NCI-H1436 (cell line): ENCODE measurements around the gene AGBL4.
A peak's percentile ranks its signal among the peaks of the same experiment; 100 is the strongest.

Experiments used
- DNase-seq: peaks from one replicate; lab custom pipeline; 2025; lab: John Stamatoyannopoulos, UW

The AGBL4 gene

DNA sequence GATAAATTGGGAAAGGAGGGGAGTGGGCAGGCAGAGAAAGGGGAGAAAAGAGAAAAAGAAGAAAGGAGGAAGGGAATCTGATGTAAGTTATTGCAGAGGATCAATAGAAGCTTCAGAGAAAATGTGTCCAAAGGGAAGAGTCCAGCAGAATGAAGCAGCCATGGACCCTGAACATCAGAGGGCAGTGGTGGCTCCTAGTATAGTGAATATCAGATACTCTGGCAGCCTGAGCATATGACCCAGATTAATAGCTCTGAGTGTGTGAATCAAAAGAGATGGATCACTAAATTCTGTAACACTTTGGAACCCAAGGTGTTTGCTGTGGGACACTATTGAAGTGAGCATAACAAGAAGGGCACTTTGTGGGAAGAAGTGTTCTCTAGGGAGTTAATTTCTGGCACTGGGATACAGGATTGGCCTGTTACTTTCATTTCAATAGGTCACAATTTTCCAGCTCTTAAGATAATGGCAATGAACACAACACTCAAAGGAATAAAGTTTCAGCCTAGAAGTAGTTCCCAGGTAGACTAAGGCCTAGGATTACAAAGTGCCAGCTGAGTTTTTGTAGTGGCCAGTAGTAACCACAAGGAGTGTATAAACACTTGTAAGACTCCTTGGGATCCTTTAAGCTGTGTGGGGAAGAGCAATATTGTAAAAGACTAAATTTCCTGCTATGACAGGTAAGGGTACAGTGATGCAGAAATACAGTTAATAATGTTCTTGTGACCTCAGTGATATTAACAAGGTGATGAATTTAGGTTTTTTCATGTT is 1082.6 kb downstream of the AGBL4 start:
- DNase-seq = no peak

DNA sequence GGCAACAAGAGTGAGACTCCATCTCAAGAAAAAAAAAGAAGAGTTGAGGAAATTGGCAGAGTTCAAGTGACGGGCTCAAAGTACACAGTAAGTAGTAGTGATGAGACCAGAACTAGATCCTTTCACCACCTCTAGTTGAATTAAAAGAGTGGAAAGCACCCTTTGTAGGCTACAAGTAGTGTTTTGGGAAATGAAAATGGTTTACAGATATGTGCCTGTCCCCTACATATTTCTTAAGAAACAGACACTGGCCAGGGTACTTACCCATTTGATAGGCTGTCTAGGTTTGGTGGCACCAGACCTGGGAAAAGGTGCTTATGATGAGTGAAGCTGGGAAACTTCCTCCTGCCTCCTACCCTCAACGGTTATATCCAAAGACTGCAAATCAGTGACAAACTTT is 1083.4 kb downstream of the AGBL4 start:
- no peak for DNase-seq

DNA sequence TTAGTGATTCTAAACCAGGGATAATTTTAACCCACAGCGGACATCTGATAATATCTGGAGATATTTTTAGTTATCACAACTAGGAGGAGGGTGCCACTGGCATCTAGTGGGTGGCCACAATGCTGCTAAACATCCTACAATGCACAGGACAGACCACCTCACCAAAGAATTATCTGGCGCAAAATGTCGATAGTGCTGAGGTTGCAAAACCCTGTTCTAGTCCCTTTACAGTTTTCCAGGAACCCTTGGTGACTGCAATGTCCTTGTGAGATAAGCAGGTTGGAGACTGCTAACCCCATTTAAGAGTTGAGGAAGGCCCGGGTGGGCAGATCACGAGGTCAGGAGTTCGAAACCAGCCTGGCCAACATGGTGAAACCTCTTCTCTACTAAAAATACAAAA is 1083.9 kb downstream of the AGBL4 start:
- no peak for DNase-seq

DNA sequence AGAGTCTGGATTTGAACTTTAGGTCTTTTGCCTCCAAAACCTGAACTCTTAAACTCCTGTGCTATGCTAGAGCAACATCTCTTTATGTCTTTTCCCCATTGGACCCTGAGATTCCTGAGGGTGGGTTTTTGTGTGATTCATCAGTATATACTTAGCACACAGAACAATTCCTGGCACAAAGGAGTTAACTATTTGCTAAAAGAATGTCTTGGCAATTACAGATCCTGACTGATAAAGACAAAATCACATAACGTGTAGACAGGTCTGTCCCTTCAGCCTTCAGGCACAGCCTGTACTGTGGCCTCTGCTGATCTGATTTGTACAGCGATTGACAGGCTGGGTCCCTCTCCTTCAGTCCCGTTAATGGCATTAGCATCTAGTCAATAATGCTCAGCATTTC is 1084.7 kb downstream of the AGBL4 start:
- no peak for DNase-seq

DNA sequence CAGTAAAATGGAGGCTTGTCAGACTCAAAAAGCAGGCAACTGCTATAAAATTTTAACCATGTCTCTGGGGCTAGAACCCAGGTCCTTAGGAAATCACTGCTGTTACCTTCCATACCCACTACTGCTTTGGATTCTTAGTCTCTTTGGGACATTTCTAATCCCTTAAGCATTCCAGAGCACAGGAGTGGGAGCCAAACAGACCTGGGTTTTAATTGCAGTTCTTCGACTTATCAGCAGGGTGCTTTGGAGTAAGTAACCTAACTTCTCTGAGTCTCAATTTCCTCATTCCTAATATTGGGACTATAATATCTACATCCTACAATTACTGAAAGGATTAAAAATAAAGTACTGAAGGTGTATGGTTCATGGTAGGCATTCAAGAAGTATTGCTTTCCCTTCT is 1086.0 kb downstream of the AGBL4 start:
- no peak for DNase-seq

DNA sequence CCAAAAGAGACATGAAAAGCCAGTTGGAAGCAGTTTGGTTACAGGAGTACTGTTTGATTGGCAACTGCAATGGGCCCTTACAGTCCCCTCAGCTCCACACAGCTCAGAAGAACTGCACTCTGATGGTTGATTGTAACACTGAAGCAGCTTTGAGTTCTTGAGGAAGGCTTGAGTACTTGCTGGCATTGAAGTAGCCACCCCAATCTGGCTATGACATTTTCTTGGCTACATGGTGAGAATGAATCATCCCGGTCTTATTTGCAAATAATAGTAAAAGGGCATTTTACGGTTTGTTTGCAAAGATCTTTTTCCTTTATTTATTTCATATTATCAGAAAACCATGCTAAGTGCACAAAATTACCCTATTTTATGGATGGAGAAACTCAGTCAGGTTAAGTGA is 1087.3 kb downstream of the AGBL4 start:
- no peak for DNase-seq

DNA sequence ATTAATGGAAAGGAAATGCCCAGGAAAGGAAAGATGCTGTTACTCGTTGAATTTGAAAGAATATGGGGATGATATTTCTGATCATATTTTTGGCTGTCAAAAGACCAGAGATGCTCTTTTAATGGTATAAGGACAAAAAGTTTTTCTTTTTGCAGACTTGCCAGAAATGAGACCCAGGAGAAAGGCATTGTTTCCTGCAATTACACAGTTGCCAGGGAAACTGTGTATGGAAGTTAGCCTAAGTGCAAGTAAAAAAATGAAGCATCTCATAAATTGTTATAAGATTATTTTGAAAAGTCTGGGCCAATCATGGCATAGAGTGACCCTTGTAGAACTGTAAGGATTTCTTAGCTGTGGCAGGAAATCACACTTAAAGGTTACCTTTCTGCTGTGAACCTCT is 1091.4 kb downstream of the AGBL4 start:
- no peak for DNase-seq

DNA sequence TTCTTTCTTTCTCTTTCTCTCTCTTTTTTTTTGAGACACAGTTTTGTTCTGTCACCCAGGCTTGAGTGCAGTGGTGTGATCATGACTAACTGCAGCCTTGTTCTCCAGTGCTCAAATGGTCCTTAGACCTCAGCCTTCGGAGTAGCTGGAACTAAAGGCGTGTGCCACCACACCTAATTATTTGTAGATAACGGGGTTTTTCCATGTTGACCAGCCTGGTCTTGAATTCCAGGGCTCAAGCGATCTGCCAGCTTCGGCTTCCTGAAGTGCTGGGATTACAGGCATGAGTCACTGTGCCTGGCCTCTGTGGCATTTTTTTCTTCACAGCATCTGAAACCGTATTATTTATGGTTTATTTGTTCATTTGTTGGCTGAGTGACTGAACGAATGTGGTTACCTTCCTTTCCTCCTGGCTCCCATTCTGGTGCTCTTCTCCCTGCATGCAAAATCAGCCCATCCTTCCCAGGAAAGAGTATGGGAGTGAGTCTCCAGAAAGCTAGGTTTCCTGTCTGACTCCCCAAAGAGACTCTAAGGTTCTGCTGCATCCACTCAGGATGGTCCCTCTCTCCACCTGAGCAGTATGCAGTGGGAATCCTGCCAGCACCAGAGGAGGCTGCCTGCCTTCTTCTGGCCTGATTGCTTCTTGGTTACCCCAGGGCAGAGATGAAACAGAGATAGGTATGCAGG is 1092.1 kb downstream of the AGBL4 start:
- DNase-seq = no peak

DNA sequence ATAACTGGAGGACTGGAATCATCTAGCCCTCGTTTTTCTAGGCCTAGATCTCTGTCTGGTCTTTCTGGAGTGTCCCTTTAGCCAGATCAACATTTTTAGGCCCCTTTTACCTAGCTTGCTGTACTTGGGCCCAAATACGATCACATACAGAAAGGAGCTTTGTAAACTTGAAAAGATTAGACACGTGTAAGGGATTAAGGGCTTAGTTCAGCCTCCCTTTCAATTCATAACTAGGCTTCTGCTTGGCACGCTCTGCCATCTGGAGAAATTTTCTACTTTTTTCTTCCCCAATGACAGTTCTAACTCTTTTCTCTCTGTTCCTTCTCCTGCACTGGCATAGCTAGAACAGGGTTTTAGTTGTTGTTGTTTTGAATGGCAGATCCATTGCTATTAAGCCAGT is 1093.7 kb downstream of the AGBL4 start:
- DNase-seq = no peak

DNA sequence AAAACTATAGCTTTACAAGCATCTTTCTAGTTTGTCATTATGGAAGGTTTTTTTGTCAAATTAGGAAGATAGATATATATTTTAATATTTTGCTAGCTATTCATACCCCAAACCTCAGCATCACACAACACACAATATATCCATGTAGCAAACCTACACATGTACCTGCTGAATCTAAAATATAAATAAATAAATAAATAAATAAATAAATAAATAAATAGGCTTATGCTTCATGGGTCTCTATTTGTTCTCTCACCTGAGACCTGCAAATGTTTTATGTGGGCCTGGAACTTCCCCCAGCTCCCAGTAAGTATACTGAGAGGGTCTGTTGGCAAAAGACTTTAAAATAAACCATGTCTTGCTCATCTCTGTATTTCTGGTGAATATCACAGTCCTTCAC is 1099.7 kb downstream of the AGBL4 start:
- DNase-seq = no peak

DNA sequence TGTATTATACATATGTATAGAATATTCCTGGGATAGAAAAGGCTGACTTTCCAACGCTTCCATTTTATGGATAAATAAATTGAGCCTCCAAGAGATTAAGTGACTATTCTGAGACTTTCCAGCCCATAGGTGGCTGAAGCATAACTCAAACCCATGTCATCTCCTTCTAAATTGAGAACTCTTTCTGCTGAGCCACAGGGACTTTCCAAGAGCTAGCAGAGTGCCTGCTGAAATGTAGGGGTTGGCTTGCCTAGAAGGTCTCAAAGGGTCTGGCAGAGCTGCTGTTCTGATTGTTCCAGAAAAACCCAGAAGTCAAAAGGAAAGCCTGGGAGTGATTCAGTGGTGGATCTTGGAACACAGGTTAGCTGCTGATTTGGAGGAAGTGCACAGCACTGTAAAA is 1100.6 kb downstream of the AGBL4 start:
- no peak for DNase-seq

DNA sequence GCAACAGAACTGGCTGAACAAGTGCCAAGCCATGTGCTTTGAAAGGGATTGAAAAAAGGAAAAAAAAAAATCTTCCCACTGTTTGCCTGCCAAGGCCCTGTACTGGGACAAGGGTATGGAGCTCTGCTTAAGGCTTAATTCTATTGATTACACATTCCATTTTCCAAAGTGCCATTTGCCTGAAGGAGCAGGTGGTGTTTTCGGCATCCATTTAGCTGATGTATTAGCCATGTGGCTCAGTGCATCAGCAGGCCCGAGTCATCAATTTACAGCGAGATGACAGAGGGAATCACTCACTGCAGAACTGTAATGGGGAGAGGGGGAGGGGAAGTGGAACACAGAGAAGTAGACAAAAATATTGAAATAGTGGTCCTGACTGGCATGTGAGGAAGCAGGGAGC is 1102.9 kb downstream of the AGBL4 start:
- DNase-seq = no peak

DNA sequence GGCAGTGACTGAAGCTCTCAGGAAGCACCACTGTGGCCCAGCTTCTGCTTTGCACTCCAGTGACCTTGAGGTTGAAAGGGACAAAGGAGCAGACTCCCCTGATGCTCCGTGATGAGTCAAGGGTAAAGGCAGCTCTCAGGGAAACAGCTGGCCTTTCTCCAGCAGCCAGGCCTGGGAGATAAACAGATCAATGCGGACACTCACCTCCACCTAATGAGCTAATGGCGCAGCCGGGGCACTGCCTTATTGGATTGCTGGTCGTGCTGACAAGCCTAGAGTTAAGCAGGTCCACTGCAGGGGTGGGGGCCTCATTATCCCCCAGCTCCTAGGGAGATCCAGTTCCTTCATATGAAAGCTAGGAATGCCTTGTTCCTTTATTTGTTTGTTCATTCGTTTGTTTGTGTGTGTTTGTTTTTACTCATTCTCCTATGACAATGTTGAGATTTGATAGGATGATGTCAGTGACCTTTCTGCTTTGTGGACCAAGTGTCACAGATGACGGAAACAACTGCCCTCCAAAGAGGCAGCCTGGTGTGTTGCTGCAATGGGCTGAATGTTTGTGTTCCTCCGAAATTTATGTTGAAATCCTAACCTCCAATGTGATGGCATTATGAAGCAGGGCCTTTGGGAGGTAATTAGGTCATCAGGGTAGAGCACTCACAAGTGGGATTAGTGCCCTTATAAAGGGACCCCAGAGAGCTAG is 1105.7 kb downstream of the AGBL4 start:
- no peak for DNase-seq

DNA sequence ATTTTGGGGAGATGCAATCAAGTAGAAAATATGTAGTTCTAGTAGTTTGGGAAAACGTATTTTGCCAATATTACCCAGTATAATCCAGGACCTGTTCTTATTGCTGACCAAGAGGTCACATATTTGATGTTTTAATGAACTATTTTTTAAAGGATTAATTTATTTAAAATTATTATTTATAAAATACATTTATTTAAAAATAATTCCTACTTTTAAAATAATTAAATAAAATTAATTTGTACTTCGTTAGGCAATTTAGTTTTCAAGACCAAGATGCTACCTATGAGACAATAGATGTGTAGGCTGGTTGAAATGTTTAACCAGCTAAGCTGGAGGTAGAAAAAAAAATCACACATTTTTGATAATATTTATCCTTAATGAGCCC is 1106.7 kb downstream of the AGBL4 start:
- DNase-seq = no peak

DNA sequence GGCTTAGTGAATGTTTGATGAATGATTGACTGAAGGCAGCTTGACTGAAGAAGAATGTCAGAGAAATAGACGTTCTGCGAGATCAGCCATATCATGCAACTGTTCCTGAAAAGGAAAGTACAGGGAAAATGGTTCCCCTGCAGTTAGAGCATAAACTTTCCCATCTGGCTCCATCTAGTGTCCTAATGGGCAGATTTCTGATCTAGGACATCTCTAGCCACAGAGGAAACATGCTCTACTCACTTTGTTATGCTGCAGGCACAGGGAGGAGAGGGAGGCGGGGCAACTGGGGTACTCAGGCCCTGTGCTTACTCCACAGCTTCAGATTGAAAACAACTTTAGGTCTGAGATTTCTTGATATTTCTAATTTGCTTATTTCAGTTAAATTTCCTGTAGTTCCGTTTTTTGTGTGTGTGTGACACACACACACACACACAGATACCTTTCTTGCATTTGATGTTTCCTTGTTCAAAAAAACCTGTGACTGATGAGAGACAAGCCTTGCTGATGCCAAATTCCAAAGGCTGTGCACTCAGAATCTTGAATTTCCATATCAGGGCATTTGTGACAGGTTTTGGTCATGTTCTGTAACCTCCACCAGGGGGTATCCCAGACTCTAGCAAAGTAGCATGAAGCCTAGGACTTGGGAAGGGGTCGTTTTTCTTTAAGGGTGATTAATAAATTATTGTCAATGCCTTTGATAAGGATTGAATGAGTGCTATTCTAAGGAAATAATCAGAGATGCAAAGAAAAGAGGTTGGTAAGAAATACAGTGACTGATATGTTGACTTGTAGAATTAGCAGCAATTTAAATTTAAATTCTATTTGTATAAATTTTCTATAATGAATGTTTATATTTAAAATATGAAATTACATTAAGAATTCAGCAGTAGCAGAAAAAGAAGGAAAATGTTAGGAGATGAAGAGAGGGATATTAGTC is 1107.4 kb downstream of the AGBL4 start:
- DNase-seq = peak; percentile 38

DNA sequence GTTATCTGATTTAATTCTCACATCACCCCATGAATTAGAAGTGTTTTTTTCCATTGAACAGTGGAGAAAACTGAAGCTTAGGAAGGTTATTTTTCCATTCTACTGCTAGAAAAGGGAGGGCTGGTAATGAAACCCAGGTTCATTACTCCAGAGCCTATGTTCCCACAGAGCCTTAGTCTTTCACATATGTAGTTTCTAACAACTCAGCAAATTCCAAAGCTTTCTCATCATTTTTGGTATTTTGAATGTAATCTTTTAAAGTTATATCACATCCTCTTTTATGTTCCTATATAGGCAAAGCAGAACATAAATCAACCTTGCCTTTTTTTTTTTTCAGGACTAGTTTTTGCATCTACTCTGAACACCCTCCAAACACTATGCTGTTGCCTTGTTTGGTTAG is 1115.1 kb downstream of the AGBL4 start:
- DNase-seq = no peak

DNA sequence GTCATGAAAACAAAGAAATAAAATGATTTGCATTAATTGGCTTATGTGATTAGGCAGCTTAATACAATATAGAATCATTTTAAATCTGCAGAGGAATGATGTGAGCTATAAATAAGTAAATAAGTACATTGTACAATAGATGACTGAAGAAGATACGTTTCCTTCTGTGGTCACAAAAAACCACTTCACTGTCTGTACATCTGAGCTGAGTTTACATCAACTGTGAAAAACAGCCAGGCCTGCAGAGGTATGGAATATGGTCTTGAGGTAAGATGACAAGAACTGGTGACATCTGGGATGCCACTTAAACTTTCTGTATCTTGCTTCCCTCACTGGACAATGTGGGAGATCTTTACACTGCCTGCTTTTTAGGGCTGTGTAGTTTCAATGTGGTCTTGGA is 1117.0 kb downstream of the AGBL4 start:
- no peak for DNase-seq

DNA sequence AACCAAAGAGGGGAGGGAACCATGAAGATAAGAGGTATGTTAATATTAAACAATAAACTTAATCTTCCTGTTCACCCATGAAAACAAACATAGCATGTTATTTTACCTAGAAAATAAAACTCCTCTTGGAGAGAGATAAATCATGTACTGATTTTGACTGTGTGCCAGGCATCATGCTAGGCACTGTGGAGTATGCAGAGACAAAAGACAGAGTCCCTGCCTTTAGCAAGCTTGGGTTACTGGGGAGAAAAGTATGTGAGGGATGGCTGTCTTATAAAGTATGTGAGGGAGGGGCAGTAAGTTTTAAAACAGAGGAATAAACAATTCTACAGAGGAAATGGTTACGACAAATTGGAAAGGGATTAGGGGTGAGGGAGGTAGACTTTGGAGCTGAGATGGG is 1117.6 kb downstream of the AGBL4 start:
- DNase-seq = no peak

DNA sequence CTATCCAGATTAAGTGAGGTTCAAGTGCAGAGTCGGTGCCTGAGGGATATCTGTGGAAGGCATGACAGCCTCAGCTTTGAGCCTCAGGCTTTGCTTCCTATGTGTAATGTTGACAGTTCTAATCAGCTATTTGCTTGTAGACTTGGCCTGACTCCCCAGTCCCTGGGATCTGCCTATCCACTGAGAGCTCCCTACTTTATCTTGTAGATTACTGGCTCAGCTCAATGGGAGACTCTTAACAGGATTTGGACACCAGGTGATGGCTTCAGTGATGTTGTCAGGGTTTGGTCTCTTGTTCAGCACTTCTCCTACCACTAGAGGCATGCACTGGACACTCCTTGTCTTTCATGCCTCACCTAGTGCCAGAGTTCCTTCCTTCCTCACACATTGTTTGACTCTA is 1120.5 kb downstream of the AGBL4 start:
- DNase-seq = no peak

DNA sequence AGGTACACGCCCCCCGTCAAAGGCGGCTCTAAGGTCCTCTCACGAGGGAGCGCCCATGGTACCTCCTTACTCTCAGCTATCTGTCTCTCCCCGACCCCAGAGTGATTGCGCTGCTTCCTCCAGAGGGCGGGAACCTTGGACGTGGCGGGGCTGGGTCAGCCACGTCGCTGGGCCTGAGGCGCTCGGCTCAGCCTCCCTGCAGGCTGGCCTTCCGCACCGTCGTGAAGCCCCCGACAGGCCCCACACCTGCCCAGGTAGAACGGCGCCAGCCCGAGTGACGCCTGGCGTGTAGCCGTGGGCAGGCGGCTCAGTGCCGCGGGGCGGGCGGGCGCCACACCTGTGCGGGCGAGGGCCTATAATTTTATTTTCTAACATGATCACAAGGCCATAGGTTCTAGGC is 1124.9 kb downstream of the AGBL4 start:
- no peak for DNase-seq

DNA sequence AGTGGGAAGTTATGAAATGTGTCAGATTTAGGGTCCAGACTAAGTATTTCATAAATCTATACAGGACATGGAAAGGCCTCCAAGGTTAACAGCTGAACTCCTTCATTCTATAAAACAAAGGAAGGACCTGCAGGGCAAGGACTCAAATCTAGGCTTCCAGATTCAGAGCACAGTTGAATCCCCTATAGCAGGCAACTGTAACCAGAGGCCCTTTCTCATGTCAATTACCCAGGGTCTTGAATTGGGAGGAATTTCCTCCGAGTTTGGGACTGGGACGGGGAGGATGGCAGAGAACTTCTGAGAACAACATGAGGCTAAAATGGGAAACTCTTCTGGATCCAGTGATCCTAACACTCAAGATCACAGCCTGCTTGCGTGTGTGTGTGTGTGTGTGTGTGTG is 1134.1 kb downstream of the AGBL4 start:
- no peak for DNase-seq

DNA sequence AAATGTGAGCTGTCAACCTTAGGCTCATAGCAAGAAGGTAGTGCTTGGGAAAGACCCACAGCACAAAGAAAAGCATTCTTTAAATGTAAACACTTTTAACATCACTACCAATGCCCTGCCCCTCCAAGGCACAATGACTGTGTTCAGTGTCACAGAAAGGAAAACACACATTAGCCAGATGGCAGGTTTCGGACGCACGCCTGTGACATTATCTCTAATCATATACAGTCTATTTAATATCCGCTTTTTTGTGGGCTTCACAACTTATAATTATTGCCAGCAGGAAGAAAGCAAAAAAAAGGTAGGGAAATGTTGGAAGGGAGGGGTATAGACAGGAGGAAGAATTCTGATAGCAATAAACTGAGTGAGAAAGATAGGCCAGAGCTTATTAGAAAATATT is 1134.7 kb downstream of the AGBL4 start:
- DNase-seq = peak; percentile 55
